ENCODE results near the gene TSPAN11. TPM values are rescaled to one million over a fixed set of nuclear protein-coding genes. Genes with fewer than 3 reads are reported as not detected.

TSPAN11 gene
- total and polyA plus RNA-seq, 2 experiments from 2014 or later: 2.1 to 6.0 TPM

DNA sequence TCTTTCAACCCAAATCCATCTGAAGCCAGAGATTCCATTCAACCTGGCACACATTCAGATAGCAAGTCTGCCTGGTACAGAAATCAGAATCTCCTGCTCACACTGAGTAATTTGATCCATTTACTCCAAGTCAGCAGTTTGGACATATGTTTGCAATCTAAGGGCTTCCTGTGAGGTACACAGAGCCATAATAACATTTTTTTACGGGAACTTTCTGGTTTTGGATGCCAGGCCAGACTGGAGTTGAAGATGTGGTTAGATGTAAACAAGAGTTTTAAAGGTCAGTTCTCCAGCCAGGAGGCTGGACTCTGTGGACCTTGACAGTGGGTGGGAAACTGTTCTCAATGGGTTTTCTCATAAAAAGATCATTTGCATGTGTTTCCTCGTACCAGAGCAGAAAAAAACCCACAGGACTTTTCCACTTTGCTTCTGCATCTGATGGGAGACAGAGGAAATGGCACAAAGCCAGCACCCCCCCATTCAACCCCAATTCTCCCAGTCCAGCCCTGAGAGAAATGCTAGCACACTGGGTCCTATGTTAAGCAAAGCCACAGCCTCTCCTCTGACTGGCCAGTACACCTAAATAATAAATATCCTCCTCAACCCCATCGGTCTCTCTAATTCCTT is 17.7 kb upstream of the TSPAN11 start:
- DNase-seq (ENCODE audit: low spot score): no peak
- Histone ChIP-seq H2AFZ (peak overlapping the region; percentile 49; the same call in 1 of the 2 replicates), H3K79me2 (replicated peaks; ENCODE audit: insufficient read depth) (no peaks in the 10 kb centered on the region), H3K27me3 (ENCODE audit: insufficient read depth) (no peaks in the 10 kb centered on the region), H3K4me3 (no peak overlapping the region), H3F3A (replicated peaks; ENCODE audit: low read depth) (no peaks in the 10 kb centered on the region), H4K20me1 (replicated peaks; ENCODE audit: insufficient read depth) (no peaks in the 10 kb centered on the region), H3K4me2 (no peak overlapping the region), H3K27ac (ENCODE audit: low read depth) (no peak overlapping the region), H3K9me2 (ENCODE audit: insufficient read depth) (no peaks in the 10 kb centered on the region; the same call in 1 of the 2 replicates), H3K36me3 (ENCODE audit: insufficient read depth) (no peaks in the 10 kb centered on the region), H3K4me1 (ENCODE audit: insufficient read depth) (peaks cover 24% of the 10 kb centered on the region)
- no peak overlapping the region for H3K4me3 Mint-ChIP-seq
- H3K27ac Mint-ChIP-seq: peak overlapping the region; percentile 53; the same call in 1 of the 2 replicates
- H3K27me3 Mint-ChIP-seq (ENCODE audit: insufficient read depth, low read depth, poor library complexity): peaks cover 6% of the 10 kb centered on the region
- H3K4me1 Mint-ChIP-seq: peaks cover 26% of the 10 kb centered on the region
- H3K36me3 Mint-ChIP-seq (ENCODE audit: low read depth): no peaks in the 10 kb centered on the region
- peaks cover 6% of the 10 kb centered on the region; the same call in 1 of the 3 replicates for H3K9me3 Mint-ChIP-seq
- ATAC-seq: no peak
- TF ChIP-seq STAT1 (IDR thresholded peaks at IDR 0.05; ENCODE audit: unreplicated experiment) (no peak), EZH2 (IDR thresholded peaks at IDR 0.05; ENCODE audit: low read depth, unreplicated experiment) (no peak), POLR2AphosphoS5 (IDR thresholded peaks at IDR 0.05; ENCODE audit: low read depth) (no peak)
- TF ChIP-seq, protein P1, sequence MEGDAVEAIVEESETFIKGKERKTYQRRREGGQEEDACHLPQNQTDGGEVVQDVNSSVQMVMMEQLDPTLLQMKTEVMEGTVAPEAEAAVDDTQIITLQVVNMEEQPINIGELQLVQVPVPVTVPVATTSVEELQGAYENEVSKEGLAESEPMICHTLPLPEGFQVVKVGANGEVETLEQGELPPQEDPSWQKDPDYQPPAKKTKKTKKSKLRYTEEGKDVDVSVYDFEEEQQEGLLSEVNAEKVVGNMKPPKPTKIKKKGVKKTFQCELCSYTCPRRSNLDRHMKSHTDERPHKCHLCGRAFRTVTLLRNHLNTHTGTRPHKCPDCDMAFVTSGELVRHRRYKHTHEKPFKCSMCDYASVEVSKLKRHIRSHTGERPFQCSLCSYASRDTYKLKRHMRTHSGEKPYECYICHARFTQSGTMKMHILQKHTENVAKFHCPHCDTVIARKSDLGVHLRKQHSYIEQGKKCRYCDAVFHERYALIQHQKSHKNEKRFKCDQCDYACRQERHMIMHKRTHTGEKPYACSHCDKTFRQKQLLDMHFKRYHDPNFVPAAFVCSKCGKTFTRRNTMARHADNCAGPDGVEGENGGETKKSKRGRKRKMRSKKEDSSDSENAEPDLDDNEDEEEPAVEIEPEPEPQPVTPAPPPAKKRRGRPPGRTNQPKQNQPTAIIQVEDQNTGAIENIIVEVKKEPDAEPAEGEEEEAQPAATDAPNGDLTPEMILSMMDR (conservative IDR thresholded peaks at IDR 0.05; ENCODE audit: low read depth in 2 of 2): no peak
- TF ChIP-seq, protein P2, sequence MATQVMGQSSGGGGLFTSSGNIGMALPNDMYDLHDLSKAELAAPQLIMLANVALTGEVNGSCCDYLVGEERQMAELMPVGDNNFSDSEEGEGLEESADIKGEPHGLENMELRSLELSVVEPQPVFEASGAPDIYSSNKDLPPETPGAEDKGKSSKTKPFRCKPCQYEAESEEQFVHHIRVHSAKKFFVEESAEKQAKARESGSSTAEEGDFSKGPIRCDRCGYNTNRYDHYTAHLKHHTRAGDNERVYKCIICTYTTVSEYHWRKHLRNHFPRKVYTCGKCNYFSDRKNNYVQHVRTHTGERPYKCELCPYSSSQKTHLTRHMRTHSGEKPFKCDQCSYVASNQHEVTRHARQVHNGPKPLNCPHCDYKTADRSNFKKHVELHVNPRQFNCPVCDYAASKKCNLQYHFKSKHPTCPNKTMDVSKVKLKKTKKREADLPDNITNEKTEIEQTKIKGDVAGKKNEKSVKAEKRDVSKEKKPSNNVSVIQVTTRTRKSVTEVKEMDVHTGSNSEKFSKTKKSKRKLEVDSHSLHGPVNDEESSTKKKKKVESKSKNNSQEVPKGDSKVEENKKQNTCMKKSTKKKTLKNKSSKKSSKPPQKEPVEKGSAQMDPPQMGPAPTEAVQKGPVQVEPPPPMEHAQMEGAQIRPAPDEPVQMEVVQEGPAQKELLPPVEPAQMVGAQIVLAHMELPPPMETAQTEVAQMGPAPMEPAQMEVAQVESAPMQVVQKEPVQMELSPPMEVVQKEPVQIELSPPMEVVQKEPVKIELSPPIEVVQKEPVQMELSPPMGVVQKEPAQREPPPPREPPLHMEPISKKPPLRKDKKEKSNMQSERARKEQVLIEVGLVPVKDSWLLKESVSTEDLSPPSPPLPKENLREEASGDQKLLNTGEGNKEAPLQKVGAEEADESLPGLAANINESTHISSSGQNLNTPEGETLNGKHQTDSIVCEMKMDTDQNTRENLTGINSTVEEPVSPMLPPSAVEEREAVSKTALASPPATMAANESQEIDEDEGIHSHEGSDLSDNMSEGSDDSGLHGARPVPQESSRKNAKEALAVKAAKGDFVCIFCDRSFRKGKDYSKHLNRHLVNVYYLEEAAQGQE (IDR thresholded peaks at IDR 0.05; ENCODE audit: unreplicated experiment): no peak

DNA sequence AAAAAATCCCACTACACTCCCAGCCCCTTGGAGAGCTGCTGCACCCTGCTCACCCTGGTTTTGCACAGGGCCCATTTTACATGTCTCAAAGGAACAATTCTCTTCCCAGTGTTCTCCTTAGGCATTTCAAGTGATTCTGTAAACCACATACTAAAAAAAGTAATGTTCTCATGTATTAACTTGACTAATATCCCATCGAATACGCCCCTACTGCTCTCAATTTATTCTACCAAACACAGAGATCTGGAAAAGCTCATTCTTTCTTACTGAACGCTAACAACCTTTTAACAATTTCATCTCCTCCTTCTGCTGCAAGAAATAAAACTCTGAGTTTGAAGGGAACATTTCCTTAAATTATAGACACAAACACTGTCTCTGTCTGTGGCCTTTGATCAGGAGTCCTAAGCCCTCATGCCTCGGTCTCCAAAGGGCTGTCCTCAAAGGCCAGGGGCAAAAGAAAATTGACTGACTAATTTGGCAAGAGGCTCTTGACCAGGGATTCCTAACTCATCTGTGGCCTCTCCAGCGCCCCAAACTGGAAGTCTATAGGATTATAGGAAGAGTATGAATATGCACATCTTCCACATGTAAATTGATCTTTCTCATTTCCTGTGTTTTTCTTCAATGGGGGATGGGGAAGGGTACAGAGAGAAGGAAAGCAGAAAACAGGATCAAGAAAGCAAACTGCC is 17.1 kb upstream of the TSPAN11 start:
- H3K4me1 Mint-ChIP-seq: peaks cover 26% of the 10 kb centered on the region
- no peaks in the 10 kb centered on the region for H3K36me3 Mint-ChIP-seq (ENCODE audit: low read depth)
- DNase-seq (ENCODE audit: low spot score): peak; percentile 15
- no peak overlapping the region; the same call in 2 of the 3 replicates for H3K4me3 Mint-ChIP-seq
- Histone ChIP-seq H4K20me1 (replicated peaks; ENCODE audit: insufficient read depth) (no peaks in the 10 kb centered on the region), H3K4me3 (no peak overlapping the region), H3K4me2 (peak overlapping the region; percentile 51; the same call in 1 of the 2 replicates), H3K27ac (ENCODE audit: low read depth) (no peak overlapping the region), H3K79me2 (replicated peaks; ENCODE audit: insufficient read depth) (no peaks in the 10 kb centered on the region), H3K9me2 (ENCODE audit: insufficient read depth) (no peaks in the 10 kb centered on the region; the same call in 1 of the 2 replicates), H3K27me3 (ENCODE audit: insufficient read depth) (no peaks in the 10 kb centered on the region), H2AFZ (peak overlapping the region; percentile 0; the same call in 1 of the 2 replicates), H3F3A (replicated peaks; ENCODE audit: low read depth) (no peaks in the 10 kb centered on the region), H3K4me1 (ENCODE audit: insufficient read depth) (peaks cover 24% of the 10 kb centered on the region), H3K36me3 (ENCODE audit: insufficient read depth) (no peaks in the 10 kb centered on the region)
- H3K27ac Mint-ChIP-seq: peak overlapping the region; percentile 53
- ATAC-seq: no peak
- peaks cover 6% of the 10 kb centered on the region; the same call in 1 of the 3 replicates for H3K9me3 Mint-ChIP-seq
- H3K27me3 Mint-ChIP-seq (ENCODE audit: insufficient read depth, low read depth, poor library complexity): peaks cover 6% of the 10 kb centered on the region
- TF ChIP-seq, protein P3, sequence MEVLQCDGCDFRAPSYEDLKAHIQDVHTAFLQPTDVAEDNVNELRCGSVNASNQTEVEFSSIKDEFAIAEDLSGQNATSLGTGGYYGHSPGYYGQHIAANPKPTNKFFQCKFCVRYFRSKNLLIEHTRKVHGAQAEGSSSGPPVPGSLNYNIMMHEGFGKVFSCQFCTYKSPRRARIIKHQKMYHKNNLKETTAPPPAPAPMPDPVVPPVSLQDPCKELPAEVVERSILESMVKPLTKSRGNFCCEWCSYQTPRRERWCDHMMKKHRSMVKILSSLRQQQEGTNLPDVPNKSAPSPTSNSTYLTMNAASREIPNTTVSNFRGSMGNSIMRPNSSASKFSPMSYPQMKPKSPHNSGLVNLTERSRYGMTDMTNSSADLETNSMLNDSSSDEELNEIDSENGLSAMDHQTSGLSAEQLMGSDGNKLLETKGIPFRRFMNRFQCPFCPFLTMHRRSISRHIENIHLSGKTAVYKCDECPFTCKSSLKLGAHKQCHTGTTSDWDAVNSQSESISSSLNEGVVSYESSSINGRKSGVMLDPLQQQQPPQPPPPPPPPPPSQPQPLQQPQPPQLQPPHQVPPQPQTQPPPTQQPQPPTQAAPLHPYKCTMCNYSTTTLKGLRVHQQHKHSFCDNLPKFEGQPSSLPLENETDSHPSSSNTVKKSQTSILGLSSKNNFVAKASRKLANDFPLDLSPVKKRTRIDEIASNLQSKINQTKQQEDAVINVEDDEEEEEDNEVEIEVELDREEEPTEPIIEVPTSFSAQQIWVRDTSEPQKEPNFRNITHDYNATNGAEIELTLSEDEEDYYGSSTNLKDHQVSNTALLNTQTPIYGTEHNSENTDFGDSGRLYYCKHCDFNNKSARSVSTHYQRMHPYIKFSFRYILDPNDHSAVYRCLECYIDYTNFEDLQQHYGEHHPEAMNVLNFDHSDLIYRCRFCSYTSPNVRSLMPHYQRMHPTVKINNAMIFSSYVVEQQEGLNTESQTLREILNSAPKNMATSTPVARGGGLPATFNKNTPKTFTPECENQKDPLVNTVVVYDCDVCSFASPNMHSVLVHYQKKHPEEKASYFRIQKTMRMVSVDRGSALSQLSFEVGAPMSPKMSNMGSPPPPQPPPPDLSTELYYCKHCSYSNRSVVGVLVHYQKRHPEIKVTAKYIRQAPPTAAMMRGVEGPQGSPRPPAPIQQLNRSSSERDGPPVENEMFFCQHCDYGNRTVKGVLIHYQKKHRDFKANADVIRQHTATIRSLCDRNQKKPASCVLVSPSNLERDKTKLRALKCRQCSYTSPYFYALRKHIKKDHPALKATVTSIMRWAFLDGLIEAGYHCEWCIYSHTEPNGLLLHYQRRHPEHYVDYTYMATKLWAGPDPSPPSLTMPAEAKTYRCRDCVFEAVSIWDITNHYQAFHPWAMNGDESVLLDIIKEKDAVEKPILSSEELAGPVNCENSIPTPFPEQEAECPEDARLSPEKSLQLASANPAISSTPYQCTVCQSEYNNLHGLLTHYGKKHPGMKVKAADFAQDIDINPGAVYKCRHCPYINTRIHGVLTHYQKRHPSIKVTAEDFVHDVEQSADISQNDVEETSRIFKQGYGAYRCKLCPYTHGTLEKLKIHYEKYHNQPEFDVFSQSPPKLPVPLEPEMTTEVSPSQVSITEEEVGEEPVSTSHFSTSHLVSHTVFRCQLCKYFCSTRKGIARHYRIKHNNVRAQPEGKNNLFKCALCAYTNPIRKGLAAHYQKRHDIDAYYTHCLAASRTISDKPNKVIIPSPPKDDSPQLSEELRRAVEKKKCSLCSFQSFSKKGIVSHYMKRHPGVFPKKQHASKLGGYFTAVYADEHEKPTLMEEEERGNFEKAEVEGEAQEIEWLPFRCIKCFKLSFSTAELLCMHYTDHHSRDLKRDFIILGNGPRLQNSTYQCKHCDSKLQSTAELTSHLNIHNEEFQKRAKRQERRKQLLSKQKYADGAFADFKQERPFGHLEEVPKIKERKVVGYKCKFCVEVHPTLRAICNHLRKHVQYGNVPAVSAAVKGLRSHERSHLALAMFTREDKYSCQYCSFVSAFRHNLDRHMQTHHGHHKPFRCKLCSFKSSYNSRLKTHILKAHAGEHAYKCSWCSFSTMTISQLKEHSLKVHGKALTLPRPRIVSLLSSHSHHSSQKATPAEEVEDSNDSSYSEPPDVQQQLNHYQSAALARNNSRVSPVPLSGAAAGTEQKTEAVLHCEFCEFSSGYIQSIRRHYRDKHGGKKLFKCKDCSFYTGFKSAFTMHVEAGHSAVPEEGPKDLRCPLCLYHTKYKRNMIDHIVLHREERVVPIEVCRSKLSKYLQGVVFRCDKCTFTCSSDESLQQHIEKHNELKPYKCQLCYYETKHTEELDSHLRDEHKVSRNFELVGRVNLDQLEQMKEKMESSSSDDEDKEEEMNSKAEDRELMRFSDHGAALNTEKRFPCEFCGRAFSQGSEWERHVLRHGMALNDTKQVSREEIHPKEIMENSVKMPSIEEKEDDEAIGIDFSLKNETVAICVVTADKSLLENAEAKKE (CRISPR knock-in tag; IDR thresholded peaks at IDR 0.05): no peak
- TF ChIP-seq EZH2phosphoT487 (IDR thresholded peaks at IDR 0.05; ENCODE audit: unreplicated experiment) (no peak), CREB1 (CRISPR knock-in tag; IDR thresholded peaks at IDR 0.05; ENCODE audit: low read depth) (no peak)

Data from GM23338 (cell line).